Measurements from ENCODE around the gene QSOX1.

Gene QSOX1

GRCh38 chr1:180151508-180151907, 3.2 kb upstream of the QSOX1 start:
- DNase-seq (ENCODE audit: low read depth) = no peak

GRCh38 chr1:180152588-180152987, 2.1 kb upstream of the QSOX1 start:
- no peak for DNase-seq (ENCODE audit: low read depth)

GRCh38 chr1:180153032-180153431, 1.6 kb upstream of the QSOX1 start:
- no peak for DNase-seq (ENCODE audit: low read depth)

DNA sequence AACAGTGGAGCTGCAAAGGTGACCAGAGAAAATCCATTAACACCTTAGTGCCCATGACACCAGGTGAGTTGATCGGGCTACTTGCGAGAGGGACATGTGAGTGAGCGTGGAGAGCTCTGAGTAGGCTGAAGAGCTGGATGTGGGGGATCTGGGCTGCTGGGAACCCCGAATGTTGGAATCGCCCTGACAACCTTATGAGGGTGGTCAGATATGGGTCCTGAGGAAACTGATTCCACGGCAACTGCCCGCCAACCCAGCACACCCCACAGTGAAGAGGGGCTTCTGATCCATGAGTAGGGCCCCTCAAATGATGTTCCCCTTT, 705 bp upstream of the QSOX1 start:
- no peak for DNase-seq (ENCODE audit: low read depth)

- DNase-seq (ENCODE audit: low read depth) = no peak
Observed at GRCh38 chr1:180155182-180155682, 563 bp downstream of the QSOX1 start.

- DNase-seq (ENCODE audit: low read depth) = no peak
Observed at GRCh38 chr1:180156201-180156600, 1.5 kb downstream of the QSOX1 start.

DNA sequence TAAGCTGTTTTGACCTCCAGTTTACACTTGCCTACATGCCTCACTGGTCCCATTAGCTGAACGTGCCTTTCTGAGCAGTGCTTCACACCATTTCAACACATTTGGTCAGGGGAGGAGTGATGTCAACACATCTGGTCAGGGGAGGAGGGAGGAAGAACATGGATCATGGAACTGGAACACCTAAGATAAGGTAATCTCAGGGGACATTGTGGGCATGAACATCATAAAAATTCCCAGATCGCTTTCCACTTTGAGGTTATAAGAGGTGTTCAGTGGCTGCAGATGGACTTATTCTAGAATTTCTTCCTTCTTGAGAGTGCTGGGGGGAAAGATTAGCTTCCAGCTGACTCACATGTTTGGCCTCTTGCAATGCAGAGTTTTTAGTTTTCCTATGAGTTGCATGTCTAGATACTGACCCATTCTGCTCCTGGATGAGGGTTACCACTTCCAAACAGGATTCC, 2.0 kb downstream of the QSOX1 start:
- DNase-seq (ENCODE audit: low read depth) = no peak

DNA sequence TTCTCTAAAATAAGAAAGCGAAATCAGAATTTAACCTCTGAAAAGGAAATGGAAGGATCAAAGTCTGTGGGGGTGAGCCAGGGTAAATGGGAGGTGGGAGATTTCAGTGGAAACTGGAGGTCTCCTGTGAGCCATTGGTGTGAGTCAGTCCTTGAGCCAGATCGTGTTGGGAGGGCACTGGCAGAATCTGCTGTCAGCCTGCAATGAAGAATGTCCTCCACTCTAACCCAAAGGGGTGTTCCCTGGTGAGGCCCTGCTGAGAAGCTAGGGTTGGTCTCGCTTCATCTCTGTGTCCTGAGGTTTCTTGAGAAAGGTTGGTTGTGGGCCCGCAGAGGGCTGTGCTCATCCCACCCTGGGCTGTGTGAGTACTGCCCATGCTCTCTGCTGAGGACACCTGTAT, 2.4 kb downstream of the QSOX1 start:
- no peak for DNase-seq (ENCODE audit: low read depth)

DNA sequence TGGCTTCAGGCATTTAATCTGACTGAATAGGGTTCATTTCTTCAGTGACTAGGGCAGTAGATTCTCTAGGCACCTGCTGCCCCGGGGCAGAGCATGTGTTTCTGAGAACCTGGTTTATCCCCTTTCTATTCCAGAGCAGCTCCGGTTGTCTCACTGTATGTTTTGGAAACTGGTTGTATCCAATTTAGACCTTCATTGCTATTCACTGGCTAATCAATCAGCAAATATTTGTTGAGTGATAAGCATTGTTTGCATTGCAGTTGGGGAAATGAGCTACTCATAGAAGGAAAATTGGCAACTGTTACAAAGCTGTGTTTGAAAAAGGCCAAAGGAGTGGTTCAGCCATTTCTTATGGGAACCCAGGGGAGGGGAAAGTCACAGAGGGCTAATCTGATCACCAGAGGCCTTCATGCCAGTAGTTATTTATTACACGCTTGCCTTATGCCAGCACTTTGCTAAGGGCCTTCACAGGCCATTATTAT, 2.9 kb downstream of the QSOX1 start:
- no peak for DNase-seq (ENCODE audit: low read depth)

GRCh38 chr1:180158149-180159147, 3.8 kb downstream of the QSOX1 start:
- DNase-seq (ENCODE audit: low read depth) = no peak

DNA sequence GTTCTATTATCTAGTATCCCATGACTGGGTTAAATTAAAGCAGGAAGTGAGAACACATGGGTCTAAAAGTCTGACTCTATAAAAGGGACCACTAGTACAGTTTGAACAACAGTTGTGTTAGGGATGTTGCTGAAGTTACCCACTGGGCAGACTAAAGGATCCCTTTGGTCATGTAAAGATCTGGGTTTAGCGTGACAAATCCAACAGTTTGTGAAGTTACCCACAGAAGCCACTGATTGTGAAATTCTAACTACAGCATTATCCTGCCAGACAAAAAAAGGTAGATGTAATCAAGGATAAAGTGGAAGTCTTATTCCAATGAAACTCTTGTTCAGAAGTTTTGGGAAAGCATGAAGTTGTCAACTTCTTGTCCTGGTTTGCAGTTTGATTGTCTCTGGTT, 5.7 kb downstream of the QSOX1 start:
- DNase-seq (ENCODE audit: low read depth) = no peak

GRCh38 chr1:180163041-180163440, 8.4 kb downstream of the QSOX1 start:
- no peak for DNase-seq (ENCODE audit: low read depth)

DNA sequence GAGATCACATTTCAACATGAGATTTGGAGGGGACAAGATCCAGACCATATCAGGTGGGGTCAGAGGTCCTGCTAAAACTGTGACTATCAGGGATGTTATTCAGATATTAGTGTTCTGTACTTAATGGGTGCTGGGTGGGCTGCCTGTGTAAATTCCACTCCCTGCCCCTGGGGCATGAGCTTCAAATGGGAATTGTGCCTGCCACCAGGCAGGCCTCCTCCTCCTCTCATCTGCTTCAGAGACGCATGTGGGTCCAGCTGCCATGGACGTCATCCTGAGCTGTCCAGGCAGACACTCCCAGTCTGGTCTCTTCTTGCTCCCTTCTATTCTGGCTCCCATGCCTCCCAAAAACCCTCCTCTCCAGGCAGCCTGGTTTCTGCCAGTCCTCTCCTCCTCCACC, 10.4 kb downstream of the QSOX1 start:
- no peak for DNase-seq (ENCODE audit: low read depth)

DNA sequence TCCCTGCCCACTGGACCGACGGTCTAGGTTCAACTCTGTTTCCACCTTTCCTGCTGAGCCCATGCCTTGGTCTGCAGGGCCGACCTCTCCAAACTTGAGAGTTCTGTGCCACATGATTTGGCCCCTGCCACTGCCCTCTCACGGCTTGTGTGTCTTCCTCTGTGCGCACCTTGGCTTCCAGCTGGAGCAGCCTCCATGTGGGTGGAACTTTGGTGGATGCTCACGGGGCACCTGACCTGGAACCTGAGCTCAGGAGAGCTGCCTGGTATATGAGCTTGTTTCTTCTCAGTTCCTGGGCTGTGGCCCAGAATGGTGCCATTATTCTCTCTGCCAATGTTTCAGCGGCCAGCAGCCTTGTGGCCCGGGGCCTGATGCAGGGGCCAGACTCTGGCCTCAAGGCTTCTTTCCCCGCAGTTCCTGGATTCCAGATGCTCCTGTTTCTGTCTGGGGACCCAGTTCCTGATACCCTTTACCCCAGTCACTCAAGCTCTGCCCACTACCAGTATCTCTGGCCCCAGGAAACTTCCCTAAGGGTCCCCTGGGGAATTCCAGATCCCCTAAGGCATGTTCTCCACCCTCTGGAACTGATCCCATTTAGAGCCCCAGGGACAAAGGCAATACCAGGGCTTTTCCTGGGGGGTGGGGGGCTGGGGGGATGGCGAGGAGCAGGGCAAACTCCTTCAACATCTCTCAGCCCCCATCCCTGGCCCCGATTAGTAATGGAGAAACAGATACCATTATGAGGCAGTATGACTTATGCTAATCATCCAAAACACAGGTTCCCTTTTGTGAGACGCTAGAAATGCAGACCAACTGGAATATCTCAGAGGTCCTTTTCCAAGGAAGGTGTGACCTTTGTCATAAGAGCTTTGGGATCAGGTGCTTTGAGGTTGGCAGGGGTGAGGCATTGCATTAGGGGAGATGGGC, 11.1 kb downstream of the QSOX1 start:
- no peak for DNase-seq (ENCODE audit: low read depth)

DNA sequence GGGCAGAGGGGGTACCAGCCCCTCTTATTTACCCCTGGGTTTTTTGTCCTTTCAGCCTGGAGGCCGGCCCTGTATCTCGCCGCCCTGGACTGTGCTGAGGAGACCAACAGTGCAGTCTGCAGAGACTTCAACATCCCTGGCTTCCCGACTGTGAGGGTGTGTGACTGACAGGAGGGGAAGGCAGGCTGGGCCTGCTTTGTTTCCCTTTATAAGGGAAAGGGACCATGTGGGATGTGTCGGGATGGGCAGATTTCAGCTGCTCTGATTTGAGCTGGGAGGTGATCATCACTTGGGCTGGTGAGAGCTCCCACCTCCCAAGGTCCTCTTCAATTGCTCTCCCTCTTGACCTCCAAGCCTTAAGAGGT, 11.7 kb downstream of the QSOX1 start:
- no peak for DNase-seq (ENCODE audit: low read depth)

GRCh38 chr1:180167021-180167701, 12.5 kb downstream of the QSOX1 start:
- no peak for DNase-seq (ENCODE audit: low read depth)

DNA sequence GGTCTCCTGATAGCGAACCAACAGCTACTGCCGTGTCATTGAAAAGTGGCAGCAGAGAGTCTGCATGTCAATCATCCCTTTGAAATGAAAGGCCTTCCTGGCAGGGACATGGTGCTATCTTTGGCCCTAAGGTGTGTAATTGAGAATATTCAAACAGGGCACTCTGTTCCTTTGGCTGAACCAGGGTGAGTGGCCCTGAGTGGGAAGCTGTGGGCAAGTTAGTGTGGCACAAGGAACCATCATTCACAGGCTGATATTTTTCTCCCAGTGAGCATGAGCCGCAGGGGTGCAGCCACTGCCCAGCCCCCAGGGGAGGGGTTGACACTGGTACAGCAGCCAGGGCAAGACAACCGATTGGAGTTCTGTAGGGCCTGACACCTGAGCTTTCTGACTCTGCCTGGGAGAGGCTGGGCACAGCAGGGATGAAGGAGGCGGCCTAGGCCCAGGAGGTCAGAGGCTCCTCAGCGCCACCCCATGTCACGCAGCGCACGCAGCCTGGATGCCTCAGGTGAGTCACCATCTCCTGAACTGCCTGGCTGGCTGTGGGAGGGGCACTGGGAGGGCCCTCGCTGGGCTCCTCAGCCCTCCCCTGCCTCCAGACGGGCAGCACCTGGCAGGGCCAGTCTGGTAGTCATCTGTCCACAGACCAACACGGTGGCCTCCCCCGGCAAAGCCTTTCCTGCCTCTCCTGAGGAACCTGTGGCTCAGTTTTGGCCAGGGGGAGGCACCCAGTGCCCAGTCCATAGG, 13.2 kb downstream of the QSOX1 start:
- no peak for DNase-seq (ENCODE audit: low read depth)

- DNase-seq (ENCODE audit: low read depth) = no peak
Observed at GRCh38 chr1:180168786-180169639, 14.3 kb downstream of the QSOX1 start.

- no peak for DNase-seq (ENCODE audit: low read depth)
Observed at GRCh38 chr1:180169640-180170195, 15.0 kb downstream of the QSOX1 start.

Data from fibroblast of the conjunctiva (primary cell).